Tibial nerve (tissue), 3 donors: ENCODE data around the gene DDTL.
"Not testable (repeated sequence)": the region's sequence is repeated elsewhere in the genome, so short reads cannot be mapped to it uniquely, and the experiment has no call there.

Experiments
- POLR2A ChIP-seq, 2 donors: fragments of 450-650 bp; IDR thresholded peaks; one replicate each; pipeline ENCODE4 v1.6.1; 2017; ENCODE audit warnings: antibody characterized with exemption in 2 of 2, mild to moderate bottlenecking in 2 of 2, moderate library complexity in 2 of 2
- TF ChIP-seq, protein P1 (sequence below), 5 experiments: fragments of 200-600 bp in 3 of 5; fragments of 450-650 bp in 2 of 5; sonication (generic) in 3 of 5; IDR thresholded peaks; one replicate each; pipeline ENCODE4 v1.5.1; 2016 to 2019; ENCODE audit warnings: antibody characterized with exemption in 5 of 5, mild to moderate bottlenecking in 3 of 5, moderate library complexity in 2 of 5

DNA sequence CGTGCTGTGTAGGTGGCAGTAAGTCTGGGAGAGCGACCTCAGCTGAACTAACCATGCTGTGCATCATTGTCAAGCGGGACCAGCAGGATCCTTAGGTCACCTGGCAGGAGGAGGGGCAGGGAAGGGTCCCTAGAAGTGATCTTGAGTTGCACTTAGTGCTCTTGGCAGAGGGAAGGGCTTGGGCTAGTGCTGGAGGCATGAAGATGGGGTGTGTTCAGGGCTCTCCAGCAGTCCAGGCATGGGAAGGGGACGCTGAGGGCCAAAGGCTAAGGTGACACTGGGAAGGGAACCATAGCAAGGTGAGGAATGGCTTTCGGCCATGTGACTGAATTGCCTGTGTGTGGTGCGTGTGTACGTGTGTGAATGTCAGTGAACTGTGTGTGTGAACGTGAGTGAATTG lies 19.4 kb downstream of the DDTL start:
- TF ChIP-seq, protein P1, sequence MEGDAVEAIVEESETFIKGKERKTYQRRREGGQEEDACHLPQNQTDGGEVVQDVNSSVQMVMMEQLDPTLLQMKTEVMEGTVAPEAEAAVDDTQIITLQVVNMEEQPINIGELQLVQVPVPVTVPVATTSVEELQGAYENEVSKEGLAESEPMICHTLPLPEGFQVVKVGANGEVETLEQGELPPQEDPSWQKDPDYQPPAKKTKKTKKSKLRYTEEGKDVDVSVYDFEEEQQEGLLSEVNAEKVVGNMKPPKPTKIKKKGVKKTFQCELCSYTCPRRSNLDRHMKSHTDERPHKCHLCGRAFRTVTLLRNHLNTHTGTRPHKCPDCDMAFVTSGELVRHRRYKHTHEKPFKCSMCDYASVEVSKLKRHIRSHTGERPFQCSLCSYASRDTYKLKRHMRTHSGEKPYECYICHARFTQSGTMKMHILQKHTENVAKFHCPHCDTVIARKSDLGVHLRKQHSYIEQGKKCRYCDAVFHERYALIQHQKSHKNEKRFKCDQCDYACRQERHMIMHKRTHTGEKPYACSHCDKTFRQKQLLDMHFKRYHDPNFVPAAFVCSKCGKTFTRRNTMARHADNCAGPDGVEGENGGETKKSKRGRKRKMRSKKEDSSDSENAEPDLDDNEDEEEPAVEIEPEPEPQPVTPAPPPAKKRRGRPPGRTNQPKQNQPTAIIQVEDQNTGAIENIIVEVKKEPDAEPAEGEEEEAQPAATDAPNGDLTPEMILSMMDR (IDR thresholded peaks at IDR 0.05) = not testable (repeated sequence)
- TF ChIP-seq POLR2A (IDR thresholded peaks at IDR 0.05) = not testable (repeated sequence)
